Adrenal gland (tissue), 12 donors: ENCODE measurements around the gene GBP4. TPM values are rescaled to one million over a fixed set of nuclear protein-coding genes. Genes with fewer than 3 reads are reported as not detected.

ENCODE experiments used
- DNase-seq, 7 donors: peaks; one replicate each; pipeline ENCODE4 v3.0.0-alpha.2; 2019 to 2020
- H3K27ac ChIP-seq, 5 donors: fragments of 200-600 bp; sonication (generic) in 4 of 5; 1 replicate in 3 of 5; 2 replicates in 2 of 5; pipeline versions ENCODE4 v1.5.1 to v1.8.0; 2016 to 2020; ENCODE audit warnings: mild to moderate bottlenecking in 1 of 5
- H3K27me3 ChIP-seq: fragments of 200-600 bp; 2 replicates; pipeline ENCODE4 v1.8.0; 2021
- H3K36me3 ChIP-seq, 2 donors: fragments of 200-600 bp; replicated peaks in 1 of 2; 1 replicate in 1 of 2; 2 replicates in 1 of 2; pipeline versions ENCODE4 v1.5.1 to v1.8.0; 2018 to 2022
- H3K4me1 ChIP-seq, 2 donors: fragments of 200-600 bp; replicated peaks in 1 of 2; 1 replicate in 1 of 2; 2 replicates in 1 of 2; pipeline versions ENCODE4 v1.5.1 to v1.8.0; 2018 to 2021
- H3K4me3 ChIP-seq, 4 donors: fragments of 200-600 bp; sonication (generic) in 3 of 4; one replicate each; pipeline ENCODE4 v1.5.1; 2016 to 2018
- H3K9me3 ChIP-seq, 3 donors: fragments of 200-600 bp; sonication (generic) in 1 of 3; replicated peaks in 1 of 3; 1 replicate in 2 of 3; 2 replicates in 1 of 3; pipeline versions ENCODE4 v1.5.1 to v1.8.0; 2016 to 2021
- CTCF ChIP-seq, 6 experiments: fragments of 450-650 bp in 4 of 6; fragments of 200-600 bp in 2 of 6; sonication (generic) in 1 of 6; IDR thresholded peaks; 1 replicate in 5 of 6; 2 replicates in 1 of 6; pipeline versions ENCODE4 v1.5.1 to v1.8.0; 2016 to 2021; ENCODE audit warnings: antibody characterized with exemption in 6 of 6, mild to moderate bottlenecking in 2 of 6, moderate library complexity in 1 of 6
- POLR2A ChIP-seq, 2 donors: fragments of 450-650 bp; IDR thresholded peaks; one replicate each; pipeline ENCODE4 v1.6.1; 2017; ENCODE audit warnings: antibody characterized with exemption in 2 of 2, mild to moderate bottlenecking in 2 of 2, moderate library complexity in 1 of 2
- WGBS, 4 donors: extraction: QIAGEN DNeasy Blood & Tissue Kit in 2 of 4; methylation state at CpG; one replicate each; pipeline versions ENCODE4 v1.1.5 to v1.1.7; 2013 to 2017; 5-methylcytosine and 5-hydroxymethylcytosine counted together
- intact Hi-C, 2 donors: fragments of 100-400 bp; cut with DNase I; formaldehyde crosslinking; loops; one replicate each; pipeline versions ENCODE4 v1.14.1 to v1.15.0; 2022 to 2023
- polyA plus RNA-seq, 3 donors: library from polyadenylated mRNA; stranded (reverse); fragments of 200-250 nt in 2 of 3; fragments of 350-450 nt in 1 of 3; fragmentation: Illumina TruSeq in 1 of 3; extraction: RNeasy Lipid Tissue Mini Kit (QIAGEN cat#74804) in 1 of 3; gene quantifications; one replicate each; pipeline ENCODE4 v1.2.3, GENCODE V29; 2013 to 2014
- total RNA-seq, 9 donors: library from RNA; depleted of rRNA in 4 of 9; stranded (reverse); fragments of >200 nt in 4 of 9; fragments of 120-200 nt in 1 of 9; fragmentation: NEBNext Ultra II Directional in 1 of 9; extraction: Animal tissue kit (Norgen Biotek cat#: 25700) in 1 of 9; gene quantifications; one replicate each; pipeline versions ENCODE4 v1.1.0 to v1.2.4, GENCODE V29; 2013 to 2023
- donor health status: healthy with polysubstance abuse.
- donor health status: Bipolar disorder and iron deficiency.
- donor health status: DM: yes; HTN: yes; CAD: no.
- donor health status: DM: no; HTN: no; CAD: no.
- donor health status: DM: no; HTN: no; CAD: no.
- donor health status: DM: yes; HTN: yes; CAD: no.

The GBP4 gene
- total and polyA plus RNA-seq, 12 donors = 4.7 to 63.5 (median 7.8) TPM

GRCh38 chr1:89170170-89171066, 28.3 kb downstream of the GBP4 start:
- Histone ChIP-seq H3K4me1 (peaks cover 0 to 4% of the 10 kb centered on the region in 2 donors), H3K27me3 (no peaks in the 10 kb centered on the region), H3K36me3 (no peaks in the 10 kb centered on the region), H3K27ac (no peak overlapping the region), H3K9me3 (no peaks in the 10 kb centered on the region), H3K4me3 (no peak overlapping the region)
- intact Hi-C loops = no loop called here
- DNase-seq = no peak
- 83 to 95% (median 88%) methylated on average over 4 of the region's 4 CpGs for WGBS, 4 donors
- TF ChIP-seq CTCF (IDR thresholded peaks at IDR 0.05) = no peak
- no peak for TF ChIP-seq POLR2A (IDR thresholded peaks at IDR 0.05)

GRCh38 chr1:89169166-89169565, 29.6 kb downstream of the GBP4 start:
- peaks cover 0 to 4% of the 10 kb centered on the region in 2 donors for H3K4me1 ChIP-seq
- H3K27me3 ChIP-seq = no peaks in the 10 kb centered on the region
- H3K27ac ChIP-seq = no peak overlapping the region
- H3K4me3 ChIP-seq = no peak overlapping the region
- H3K9me3 ChIP-seq = no peaks in the 10 kb centered on the region
- TF ChIP-seq CTCF (IDR thresholded peaks at IDR 0.05) (no peak), POLR2A (IDR thresholded peaks at IDR 0.05) (no peak)
- DNase-seq = no peak
- 34 to 53% (median 43%) methylated on average over 2 of the region's 2 CpGs for WGBS, 4 donors
- H3K36me3 ChIP-seq = no peaks in the 10 kb centered on the region
- intact Hi-C loops = no loop called here

GRCh38 chr1:89167590-89168230, 31.0 kb downstream of the GBP4 start:
- H3K4me3 ChIP-seq = no peak overlapping the region
- no peaks in the 10 kb centered on the region for H3K27me3 ChIP-seq
- no peak overlapping the region for H3K27ac ChIP-seq
- H3K36me3 ChIP-seq = no peaks in the 10 kb centered on the region
- peaks cover 0 to 4% of the 10 kb centered on the region in 2 donors for H3K4me1 ChIP-seq
- no peak for TF ChIP-seq CTCF (IDR thresholded peaks at IDR 0.05)
- TF ChIP-seq POLR2A (IDR thresholded peaks at IDR 0.05) = no peak
- no peaks in the 10 kb centered on the region for H3K9me3 ChIP-seq
- intact Hi-C loops = no loop called here
- WGBS, 4 donors = 76 to 90% (median 79%) methylated on average over 2 of the region's 2 CpGs
- DNase-seq = no peak

GRCh38 chr1:89166705-89167104, 32.0 kb downstream of the GBP4 start:
- intact Hi-C loops = no loop called here
- H3K4me3 ChIP-seq = no peak overlapping the region

More at GRCh38 chr1:89166705-89167104, 32.0 kb downstream of the GBP4 start:
- Histone ChIP-seq H3K36me3 (no peaks in the 10 kb centered on the region), H3K4me1 (peaks cover 0 to 4% of the 10 kb centered on the region in 2 donors), H3K27ac (no peak overlapping the region), H3K9me3 (no peaks in the 10 kb centered on the region), H3K27me3 (no peaks in the 10 kb centered on the region)
- TF ChIP-seq POLR2A (IDR thresholded peaks at IDR 0.05) = no peak
- no peak for TF ChIP-seq CTCF (IDR thresholded peaks at IDR 0.05)
- 59 to 83% (median 75%) methylated on average over 1 of the region's 1 CpG for WGBS, 4 donors
- no peak for DNase-seq
